Upper lobe of right lung (tissue), 1 donor: Measurements from ENCODE around the gene UROC1. TPM values are rescaled to one million over a fixed set of nuclear protein-coding genes. Genes with fewer than 3 reads are reported as not detected.

Experiments used
- ATAC-seq: fragments of 200-7000 bp; cut with Tn5 transposase; one replicate; pipeline ENCODE4 v1.9.1; 2020; ENCODE audit warnings: mild to moderate bottlenecking, moderate library complexity
- DNase-seq: peaks from one replicate; pipeline ENCODE4 v3.0.0-alpha.2; 2020
- H3K27ac ChIP-seq: fragments of 200-600 bp; one replicate; pipeline ENCODE4 v1.8.0; 2022
- H3K27me3 ChIP-seq: fragments of 200-600 bp; one replicate; pipeline ENCODE4 v1.8.0; 2022; ENCODE audit warnings: mild to moderate bottlenecking
- H3K36me3 ChIP-seq: fragments of 200-600 bp; one replicate; pipeline ENCODE4 v1.8.0; 2022
- H3K4me1 ChIP-seq: fragments of 200-600 bp; one replicate; pipeline ENCODE4 v1.8.0; 2022
- H3K4me3 ChIP-seq: fragments of 200-600 bp; one replicate; pipeline ENCODE4 v1.8.0; 2022; ENCODE audit warnings: mild to moderate bottlenecking
- H3K9me3 ChIP-seq: fragments of 200-600 bp; one replicate; pipeline ENCODE4 v1.8.0; 2022
- CTCF ChIP-seq: fragments of 200-600 bp; IDR thresholded peaks from one replicate; pipeline ENCODE4 v1.8.0; 2022; ENCODE audit warnings: antibody characterized with exemption
- intact Hi-C: fragments of 100-400 bp; cut with DNase I; formaldehyde crosslinking; loops from one replicate; pipeline ENCODE4 v1.11.0; 2022
- total RNA-seq: library from RNA; stranded (reverse); fragmentation: NEBNext Ultra II Directional; extraction: Animal tissue kit (Norgen Biotek cat#: 25700); gene quantifications from one replicate; pipeline ENCODE4 v1.2.1, GENCODE V29; 2021
- donor health status: DM: no; HTN: yes; CAD: no; lungs with severe emphysema.

Gene UROC1
- total RNA-seq, 1 donor from 2014 or later: not detected

GRCh38 chr3:126530171-126531050 lies 12.8 kb upstream of the UROC1 start:
- TF ChIP-seq CTCF: no peak
- Histone ChIP-seq H3K27me3 (no peaks in the 10 kb centered on the region), H3K4me1 (no peaks in the 10 kb centered on the region), H3K9me3 (no peaks in the 10 kb centered on the region), H3K4me3 (no peak overlapping the region), H3K27ac (peak overlapping the region; percentile 47), H3K36me3 (no peaks in the 10 kb centered on the region)
- peak; percentile 77 for ATAC-seq
- intact Hi-C loops: no loop called here
- peak; percentile 72 for DNase-seq

GRCh38 chr3:126529585-126530170 lies 12.1 kb upstream of the UROC1 start:
- no peaks in the 10 kb centered on the region for H3K36me3 ChIP-seq
- no peaks in the 10 kb centered on the region for H3K4me1 ChIP-seq
- peaks cover 4% of the 10 kb centered on the region for H3K27me3 ChIP-seq
- no peak overlapping the region for H3K4me3 ChIP-seq
- no peak for ATAC-seq
- peak overlapping the region; percentile 47 for H3K27ac ChIP-seq
- H3K9me3 ChIP-seq: no peaks in the 10 kb centered on the region
- intact Hi-C loops: no loop called here
- peak; percentile 55 for DNase-seq
- no peak for TF ChIP-seq CTCF

GRCh38 chr3:126528800-126529541 lies 11.4 kb upstream of the UROC1 start:
- H3K9me3 ChIP-seq: no peaks in the 10 kb centered on the region
- H3K27me3 ChIP-seq: peaks cover 9% of the 10 kb centered on the region
- no peak overlapping the region for H3K4me3 ChIP-seq
- TF ChIP-seq CTCF: no peak
- H3K27ac ChIP-seq: no peak overlapping the region
- H3K36me3 ChIP-seq: no peaks in the 10 kb centered on the region
- ATAC-seq (peak; percentile 4), DNase-seq (peak; percentile 53)
- intact Hi-C loops: no loop called here
- no peaks in the 10 kb centered on the region for H3K4me1 ChIP-seq

GRCh38 chr3:126528419-126528799 lies 10.8 kb upstream of the UROC1 start:
- H3K27ac ChIP-seq: no peak overlapping the region
- peak; percentile 23 for DNase-seq

More at GRCh38 chr3:126528419-126528799, 10.8 kb upstream of the UROC1 start:
- no peaks in the 10 kb centered on the region for H3K9me3 ChIP-seq
- intact Hi-C loops: no loop called here
- no peaks in the 10 kb centered on the region for H3K4me1 ChIP-seq
- peaks cover 14% of the 10 kb centered on the region for H3K27me3 ChIP-seq
- no peak for TF ChIP-seq CTCF
- ATAC-seq: no peak
- no peaks in the 10 kb centered on the region for H3K36me3 ChIP-seq
- no peak overlapping the region for H3K4me3 ChIP-seq
